GM23248 (cell line): Measurements from ENCODE around the gene RMND5A. TPM values are rescaled to one million over a fixed set of nuclear protein-coding genes. Genes with fewer than 3 reads are reported as not detected.

Source experiments
- DNase-seq: peaks from one replicate; pipeline ENCODE4 v3.0.0-alpha.2; 2015
- H2AFZ ChIP-seq: fragments of 200-600 bp; sonication (generic); 2 replicates; pipeline ENCODE4 v1.6.1; 2016; ENCODE audit warnings: antibody characterized with exemption
- H3F3A ChIP-seq: fragments of 200-600 bp; sonication (generic); 2 replicates; pipeline ENCODE4 v1.6.1; 2016; ENCODE audit warnings: mild to moderate bottlenecking, antibody characterized with exemption, mixed run types; ENCODE audit not compliant: insufficient read depth
- H3K27ac ChIP-seq: fragments of 200-600 bp; sonication (generic); 2 replicates; pipeline ENCODE4 v1.5.1; 2016; ENCODE audit warnings: mild to moderate bottlenecking
- H3K27me3 ChIP-seq: fragments of 200-600 bp; sonication (generic); replicated peaks from 2 replicates; pipeline ENCODE4 v1.6.1; 2016; ENCODE audit warnings: mild to moderate bottlenecking; ENCODE audit not compliant: insufficient read depth
- H3K36me3 ChIP-seq: fragments of 200-600 bp; sonication (generic); 2 replicates; pipeline ENCODE4 v1.6.1; 2016; ENCODE audit warnings: low read depth, mild to moderate bottlenecking
- H3K4me1 ChIP-seq: fragments of 200-600 bp; sonication (generic); 2 replicates; pipeline ENCODE4 v1.6.1; 2016; ENCODE audit warnings: mild to moderate bottlenecking; ENCODE audit not compliant: insufficient read depth
- H3K4me2 ChIP-seq: fragments of 200-600 bp; sonication (generic); one replicate; pipeline ENCODE4 v1.6.1; 2016; ENCODE audit warnings: mild to moderate bottlenecking; ENCODE audit not compliant: unreplicated experiment
- H3K4me3 ChIP-seq: fragments of 200-600 bp; sonication (generic); 2 replicates; pipeline ENCODE4 v1.5.1; 2016; ENCODE audit warnings: mild to moderate bottlenecking
- H3K79me2 ChIP-seq: fragments of 200-600 bp; sonication (generic); 2 replicates; pipeline ENCODE4 v1.6.1; 2016; ENCODE audit warnings: mild to moderate bottlenecking; ENCODE audit not compliant: insufficient read depth
- H3K9ac ChIP-seq: fragments of 200-600 bp; sonication (generic); 2 replicates; pipeline ENCODE4 v1.6.1; 2016; ENCODE audit warnings: mild to moderate bottlenecking
- H3K9me2 ChIP-seq: fragments of 200-600 bp; sonication (generic); 2 replicates; pipeline ENCODE4 v1.6.1; 2016; ENCODE audit warnings: mixed run types, mild to moderate bottlenecking, moderate library complexity; ENCODE audit not compliant: insufficient read depth
- H3K9me3 ChIP-seq: fragments of 200-600 bp; sonication (generic); one replicate; pipeline ENCODE4 v1.6.1; 2017; ENCODE audit warnings: low read depth
- H4K20me1 ChIP-seq: fragments of 200-600 bp; sonication (generic); 2 replicates; pipeline ENCODE4 v1.6.0; 2016; ENCODE audit not compliant: insufficient read depth
- EZH2 ChIP-seq: fragments of 200-600 bp; sonication (generic); IDR thresholded peaks from 2 replicates; pipeline ENCODE4 v1.6.1; 2018; ENCODE audit warnings: antibody characterized with exemption, mild to moderate bottlenecking; ENCODE audit not compliant: insufficient read depth, poor library complexity, severe bottlenecking
- EZH2phosphoT487 ChIP-seq: fragments of 200-600 bp; sonication (generic); IDR thresholded peaks from 2 replicates; pipeline ENCODE4 v1.6.1; 2018; ENCODE audit warnings: antibody characterized with exemption, moderate library complexity, mild to moderate bottlenecking, low read depth; ENCODE audit not compliant: insufficient read depth
- WGBS, 2 experiments: methylation state at CpG; one replicate each; pipeline ENCODE4 v1.1.6; 2015 to 2017; ENCODE audit warnings: low lambda C conversion rate in 2 of 2, low coverage in 1 of 2; ENCODE audit errors: missing lambda C conversion rate in 2 of 2; 5-methylcytosine and 5-hydroxymethylcytosine counted together
- in situ Hi-C: fragments of 300-500 bp; cut with MboI; formaldehyde crosslinking; loops from 2 replicates; pipeline ENCODE4 v1.15.0; 2020
- polyA plus RNA-seq: library from polyadenylated mRNA; unstranded; fragments of >200 nt; fragmentation: Nextera tagmentation; extraction: Ambion mirVana; gene quantifications from 2 replicates; pipeline ENCODE4 v1.2.1, GENCODE V29; 2016
- total RNA-seq: library from RNA; depleted of rRNA; stranded (reverse); fragments of >200 nt; shearing (Covaris generic); gene quantifications from 2 replicates; pipeline ENCODE4 v1.2.3, GENCODE V29; 2014

The RMND5A gene
- total and polyA plus RNA-seq, 2 experiments from 2014 or later = 6.8 to 21.2 TPM

- no peak overlapping the region for H3K27ac ChIP-seq
- H3K9me2 ChIP-seq = no peaks in the 10 kb centered on the region
- no peak overlapping the region for H3K9ac ChIP-seq
- no peaks in the 10 kb centered on the region for H3K9me3 ChIP-seq
- no peak overlapping the region for H3K4me3 ChIP-seq
- no peaks in the 10 kb centered on the region for H3K4me1 ChIP-seq
- no peak for DNase-seq
- no peaks in the 10 kb centered on the region for H3F3A ChIP-seq
- no peak overlapping the region for H3K4me2 ChIP-seq
- in situ Hi-C loops = no loop called here
- no peak for TF ChIP-seq EZH2
- no peak for TF ChIP-seq EZH2phosphoT487
- 92 to 96% methylated on average over 7 of the region's 7 CpGs for WGBS, 2 experiments
- no peaks in the 10 kb centered on the region for H4K20me1 ChIP-seq
- no peak overlapping the region for H2AFZ ChIP-seq
- no peaks in the 10 kb centered on the region for H3K79me2 ChIP-seq
- H3K27me3 ChIP-seq = no peaks in the 10 kb centered on the region
- peaks cover 14% of the 10 kb centered on the region for H3K36me3 ChIP-seq
Measured at GRCh38 chr2:86776532-86776931, 56.4 kb downstream of the RMND5A start.

DNA sequence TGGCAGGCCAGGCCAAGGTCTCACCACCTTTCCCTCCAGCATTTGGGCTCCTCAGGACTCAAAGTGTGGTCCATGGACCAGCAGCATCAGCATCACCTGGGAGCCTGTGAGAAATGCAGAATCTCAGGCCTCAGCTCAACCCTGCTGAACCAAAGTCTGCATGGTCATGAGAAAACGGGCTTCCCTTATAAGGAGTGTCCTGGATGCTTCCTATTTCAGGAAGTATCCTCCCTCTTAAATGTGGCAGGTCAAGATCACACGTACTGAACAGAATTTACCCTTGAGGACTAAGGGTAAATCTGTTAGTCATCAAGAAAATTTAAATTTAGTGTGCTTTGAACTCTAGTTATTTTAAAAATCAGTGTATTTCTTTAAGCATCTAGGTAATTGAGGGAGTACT lies 58.9 kb downstream of the RMND5A start:
- H3K4me2 ChIP-seq = no peak overlapping the region
- DNase-seq = no peak
- TF ChIP-seq EZH2phosphoT487 = no peak
- no peak for TF ChIP-seq EZH2
- H3K9me2 ChIP-seq = no peaks in the 10 kb centered on the region
- no peak overlapping the region for H3K9ac ChIP-seq
- 41 to 62% methylated on average over 2 of the region's 2 CpGs for WGBS, 2 experiments
- no peaks in the 10 kb centered on the region for H3K9me3 ChIP-seq
- H2AFZ ChIP-seq = no peak overlapping the region
- no peak overlapping the region for H3K4me3 ChIP-seq
- no peak overlapping the region for H3K27ac ChIP-seq
- H3K79me2 ChIP-seq = no peaks in the 10 kb centered on the region
- H3K36me3 ChIP-seq = 0 out of 2 replicates have a peak, but pooled peaks cover 4% of the 10 kb centered on the region
- no peaks in the 10 kb centered on the region for H3K27me3 ChIP-seq
- in situ Hi-C loops = no loop called here
- no peaks in the 10 kb centered on the region for H3K4me1 ChIP-seq
- H3F3A ChIP-seq = no peaks in the 10 kb centered on the region
- H4K20me1 ChIP-seq = no peaks in the 10 kb centered on the region

DNA sequence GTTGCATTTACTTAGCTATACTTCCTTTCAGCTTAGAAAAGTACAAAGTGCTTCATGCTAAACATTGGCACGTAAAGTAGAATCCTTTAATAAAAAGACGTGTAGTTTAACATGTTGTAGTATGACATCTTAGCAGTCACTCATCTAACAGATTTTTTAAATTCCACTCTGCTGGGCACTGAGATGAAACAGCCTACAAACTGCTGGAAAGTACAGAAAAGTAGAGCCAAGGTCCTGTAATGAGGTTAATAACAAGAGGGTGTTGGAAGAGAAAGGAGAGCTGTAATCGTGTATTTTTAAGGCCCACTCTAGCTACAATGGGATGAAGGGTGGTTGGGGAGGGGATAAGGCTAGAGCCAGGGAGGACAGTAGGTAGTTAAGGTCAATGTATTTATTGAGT lies 59.9 kb downstream of the RMND5A start:
- no peaks in the 10 kb centered on the region for H3K36me3 ChIP-seq
- H3K4me3 ChIP-seq = no peak overlapping the region
- WGBS, 2 experiments = 42 to 55% methylated on average over 3 of the region's 3 CpGs

GRCh38 chr2:86781363-86781762 lies 61.3 kb downstream of the RMND5A start:
- in situ Hi-C loops = no loop called here
- no peak overlapping the region for H3K4me2 ChIP-seq
- no peaks in the 10 kb centered on the region for H3K4me1 ChIP-seq
- H3F3A ChIP-seq = no peaks in the 10 kb centered on the region
- H2AFZ ChIP-seq = no peak overlapping the region
- 0 out of 2 replicates have a peak, but pooled peaks cover 4% of the 10 kb centered on the region for H3K27me3 ChIP-seq
- no peak overlapping the region for H3K4me3 ChIP-seq
- H3K27ac ChIP-seq = no peak overlapping the region
- 57 to 61% methylated on average over 9 of the region's 9 CpGs for WGBS, 2 experiments
- H3K9me2 ChIP-seq = no peaks in the 10 kb centered on the region
- no peak for DNase-seq
- no peaks in the 10 kb centered on the region for H4K20me1 ChIP-seq
- no peaks in the 10 kb centered on the region for H3K36me3 ChIP-seq
- H3K79me2 ChIP-seq = no peaks in the 10 kb centered on the region
- H3K9me3 ChIP-seq = no peaks in the 10 kb centered on the region
- TF ChIP-seq EZH2phosphoT487 (no peak), EZH2 (no peak)
- no peak overlapping the region for H3K9ac ChIP-seq

More for the DNA sequence above, 59.9 kb downstream of the RMND5A start:
- Histone ChIP-seq H3K4me2 (no peak overlapping the region), H3F3A (no peaks in the 10 kb centered on the region), H3K27ac (no peak overlapping the region), H3K27me3 (no peaks in the 10 kb centered on the region), H3K4me1 (no peaks in the 10 kb centered on the region), H3K79me2 (no peaks in the 10 kb centered on the region), H4K20me1 (no peaks in the 10 kb centered on the region), H2AFZ (no peak overlapping the region), H3K9me2 (no peaks in the 10 kb centered on the region), H3K9me3 (no peaks in the 10 kb centered on the region), H3K9ac (no peak overlapping the region)
- in situ Hi-C loops = no loop called here
- DNase-seq = no peak
- no peak for TF ChIP-seq EZH2

DNA sequence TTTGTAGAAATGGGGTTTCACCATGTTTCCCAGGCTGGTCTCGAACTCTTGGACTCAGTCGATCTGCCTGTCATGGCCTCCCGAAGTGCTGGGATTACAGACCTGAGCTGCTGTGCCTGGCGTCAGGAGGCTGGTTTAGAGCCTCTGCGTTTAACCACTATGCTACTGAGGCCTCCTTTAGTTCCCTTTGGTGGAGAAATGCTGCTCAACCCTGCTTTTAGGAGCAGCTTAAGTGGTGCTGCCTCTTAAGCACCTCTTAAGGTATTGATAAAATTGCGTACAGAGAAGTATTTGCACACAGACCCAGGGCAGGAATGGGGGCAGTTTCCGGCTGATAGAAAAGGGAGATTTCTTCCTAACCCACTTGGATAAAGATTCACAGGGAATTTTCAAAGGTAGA lies 62.7 kb downstream of the RMND5A start:
- Histone ChIP-seq H3K9ac (no peak overlapping the region), H3K27me3 (peaks cover 10% of the 10 kb centered on the region; the same call in 1 of the 2 replicates), H4K20me1 (no peaks in the 10 kb centered on the region), H3K79me2 (no peaks in the 10 kb centered on the region), H3K4me2 (no peak overlapping the region), H2AFZ (no peak overlapping the region), H3K9me2 (no peaks in the 10 kb centered on the region), H3K27ac (no peak overlapping the region), H3F3A (no peaks in the 10 kb centered on the region), H3K4me3 (no peak overlapping the region), H3K36me3 (no peaks in the 10 kb centered on the region), H3K9me3 (no peaks in the 10 kb centered on the region), H3K4me1 (no peaks in the 10 kb centered on the region)
- no peak for TF ChIP-seq EZH2phosphoT487
- no peak for TF ChIP-seq EZH2
- WGBS, 2 experiments = 70 to 74% methylated on average over 7 of the region's 7 CpGs
- no peak for DNase-seq
- in situ Hi-C loops = no loop called here
